Peyer's patch (tissue), 4 donors: ENCODE results near the gene SLC6A17. TPM values are rescaled to one million over a fixed set of nuclear protein-coding genes. Genes with fewer than 3 reads are reported as not detected.

Experiments
- DNase-seq, 3 donors: peaks; one replicate each; pipeline ENCODE4 v3.0.0-alpha.2; 2017 to 2019
- H3K27ac ChIP-seq, 4 donors: fragments of 200-600 bp; sonication (generic); one replicate each; pipeline ENCODE4 v1.5.1; 2016 to 2019
- H3K27me3 ChIP-seq, 2 donors: fragments of 200-600 bp; sonication (generic); one replicate each; pipeline ENCODE4 v1.5.1; 2019
- H3K36me3 ChIP-seq, 3 donors: fragments of 200-600 bp; sonication (generic); one replicate each; pipeline ENCODE4 v1.5.1; 2016 to 2019
- H3K4me1 ChIP-seq, 4 donors: fragments of 200-600 bp; sonication (generic); one replicate each; pipeline ENCODE4 v1.5.1; 2016 to 2019
- H3K4me3 ChIP-seq, 4 donors: fragments of 200-600 bp; sonication (generic); 1 replicate in 3 of 4; 2 replicates in 1 of 4; pipeline ENCODE4 v1.5.1; 2016 to 2019; ENCODE audit warnings: mild to moderate bottlenecking in 1 of 4
- H3K9me3 ChIP-seq, 4 donors: fragments of 200-600 bp; sonication (generic); one replicate each; pipeline ENCODE4 v1.5.1; 2016 to 2019; ENCODE audit warnings: mild to moderate bottlenecking in 1 of 4
- CTCF ChIP-seq, 6 experiments: fragments of 450-650 bp in 4 of 6; fragments of 200-600 bp in 2 of 6; sonication (generic) in 1 of 6; IDR thresholded peaks; one replicate each; pipeline ENCODE4 v1.5.1; 2017 to 2019; ENCODE audit warnings: antibody characterized with exemption in 6 of 6, mild to moderate bottlenecking in 3 of 6, moderate library complexity in 1 of 6
- POLR2A ChIP-seq, 2 donors: fragments of 450-650 bp; IDR thresholded peaks; one replicate each; pipeline ENCODE4 v1.5.1; 2017; ENCODE audit warnings: antibody characterized with exemption in 2 of 2, mild to moderate bottlenecking in 2 of 2, moderate library complexity in 2 of 2
- total RNA-seq, 4 donors: library from RNA; depleted of rRNA; stranded (reverse); fragments of >200 nt; gene quantifications; one replicate each; pipeline ENCODE4 v1.1.0, GENCODE V29; 2016

SLC6A17 gene
- total RNA-seq, 4 donors from 2014 or later = 0.13 to 0.28 TPM; not detected in 2

GRCh38 chr1:110164725-110165350, 14.5 kb downstream of the SLC6A17 start:
- H3K4me1 ChIP-seq = no peaks in the 10 kb centered on the region
- TF ChIP-seq CTCF (IDR thresholded peaks at IDR 0.05) = no peak
- TF ChIP-seq POLR2A (IDR thresholded peaks at IDR 0.05) = no peak
- H3K9me3 ChIP-seq = no peaks in the 10 kb centered on the region
- DNase-seq = no peak
- no peak overlapping the region for H3K27ac ChIP-seq
- H3K4me3 ChIP-seq = no peak overlapping the region
- no peaks in the 10 kb centered on the region for H3K27me3 ChIP-seq
- H3K36me3 ChIP-seq = no peaks in the 10 kb centered on the region

- Histone ChIP-seq H3K27ac (no peak overlapping the region), H3K4me1 (no peaks in the 10 kb centered on the region), H3K36me3 (no peaks in the 10 kb centered on the region), H3K9me3 (no peaks in the 10 kb centered on the region), H3K27me3 (no peaks in the 10 kb centered on the region), H3K4me3 (no peak overlapping the region)
- TF ChIP-seq CTCF (IDR thresholded peaks at IDR 0.05) (no peak), POLR2A (IDR thresholded peaks at IDR 0.05) (no peak)
- no peak for DNase-seq
These were observed 15.5 kb downstream of the SLC6A17 start for GRCh38 chr1:110165761-110166231.

- Histone ChIP-seq H3K27ac (no peak overlapping the region), H3K27me3 (no peaks in the 10 kb centered on the region), H3K4me3 (no peak overlapping the region), H3K4me1 (no peaks in the 10 kb centered on the region), H3K36me3 (no peaks in the 10 kb centered on the region), H3K9me3 (no peaks in the 10 kb centered on the region)
- TF ChIP-seq CTCF (IDR thresholded peaks at IDR 0.05) = no peak
- no peak for TF ChIP-seq POLR2A (IDR thresholded peaks at IDR 0.05)
- no peak for DNase-seq
These were observed 16.6 kb downstream of the SLC6A17 start for GRCh38 chr1:110166861-110167260.

- no peak for TF ChIP-seq POLR2A (IDR thresholded peaks at IDR 0.05)
- Histone ChIP-seq H3K9me3 (no peaks in the 10 kb centered on the region), H3K4me1 (no peaks in the 10 kb centered on the region), H3K27ac (no peak overlapping the region), H3K4me3 (no peak overlapping the region), H3K36me3 (no peaks in the 10 kb centered on the region), H3K27me3 (no peaks in the 10 kb centered on the region)
- no peak for DNase-seq
These were observed 20.8 kb downstream of the SLC6A17 start for GRCh38 chr1:110170766-110171733.

GRCh38 chr1:110172001-110172400, 21.7 kb downstream of the SLC6A17 start:
- H3K4me1 ChIP-seq = no peaks in the 10 kb centered on the region
- H3K9me3 ChIP-seq = no peaks in the 10 kb centered on the region
- H3K27me3 ChIP-seq = no peaks in the 10 kb centered on the region
- no peak for TF ChIP-seq CTCF (IDR thresholded peaks at IDR 0.05)
- TF ChIP-seq POLR2A (IDR thresholded peaks at IDR 0.05) = no peak
- no peak overlapping the region for H3K4me3 ChIP-seq
- DNase-seq = no peak
- H3K36me3 ChIP-seq = no peaks in the 10 kb centered on the region
- H3K27ac ChIP-seq = no peak overlapping the region
